Gastroesophageal sphincter (tissue), 4 donors: Measurements from ENCODE around the gene ZSCAN5A. TPM values are rescaled to one million over a fixed set of nuclear protein-coding genes. Genes with fewer than 3 reads are reported as not detected.
"Not testable (repeated sequence)": the region's sequence is repeated elsewhere in the genome, so short reads cannot be mapped to it uniquely, and the experiment has no call there.

ENCODE experiments used
- ATAC-seq: fragments of 150-250 bp; one replicate; pipeline ENCODE4 v1.9.1; 2016; ENCODE audit warnings: mild to moderate bottlenecking, moderate library complexity
- H3K27ac ChIP-seq, 4 donors: fragments of 200-600 bp; sonication (generic) in 3 of 4; 1 replicate in 3 of 4; 2 replicates in 1 of 4; pipeline ENCODE4 v1.5.1; 2016 to 2019
- H3K27me3 ChIP-seq: fragments of 200-600 bp; sonication (generic); one replicate; pipeline ENCODE4 v1.5.1; 2019
- H3K36me3 ChIP-seq, 2 donors: fragments of 200-600 bp; sonication (generic); one replicate each; pipeline ENCODE4 v1.5.1; 2019; ENCODE audit warnings: control low read depth in 1 of 2
- H3K4me1 ChIP-seq, 3 donors: fragments of 200-600 bp; sonication (generic); 1 replicate in 2 of 3; 2 replicates in 1 of 3; pipeline ENCODE4 v1.5.1; 2016 to 2019; ENCODE audit warnings: control low read depth in 2 of 3
- H3K4me3 ChIP-seq, 2 donors: fragments of 200-600 bp; sonication (generic); one replicate each; pipeline ENCODE4 v1.5.1; 2019; ENCODE audit warnings: mild to moderate bottlenecking in 1 of 2, moderate library complexity in 1 of 2
- H3K9me3 ChIP-seq, 3 donors: fragments of 200-600 bp; sonication (generic); one replicate each; pipeline ENCODE4 v1.5.1; 2017 to 2019; ENCODE audit warnings: control low read depth in 2 of 3
- EP300 ChIP-seq: sonication (generic); formaldehyde crosslinking; IDR thresholded peaks from one replicate; pipeline ENCODE4 v1.6.1; 2017; ENCODE audit warnings: antibody characterized with exemption, mild to moderate bottlenecking
- POLR2A ChIP-seq, 2 donors: fragments of 450-650 bp; IDR thresholded peaks; one replicate each; pipeline ENCODE4 v1.6.1; 2017; ENCODE audit warnings: antibody characterized with exemption in 2 of 2, mild to moderate bottlenecking in 2 of 2, moderate library complexity in 1 of 2
- POLR2AphosphoS5 ChIP-seq: sonication (generic); formaldehyde crosslinking; IDR thresholded peaks from one replicate; pipeline ENCODE4 v1.6.1; 2017; ENCODE audit warnings: antibody characterized with exemption
- WGBS, 2 donors: methylation state at CpG; one replicate each; pipeline ENCODE4 v1.1.5; 2018; ENCODE audit warnings: low coverage in 1 of 2; 5-methylcytosine and 5-hydroxymethylcytosine counted together
- total RNA-seq, 4 donors: library from RNA; depleted of rRNA; stranded (reverse); fragments of >200 nt; gene quantifications; one replicate each; pipeline ENCODE4 v1.1.0, GENCODE V29; 2016
- TF ChIP-seq, protein P1 (sequence below), 4 experiments: fragments of 200-600 bp in 2 of 4; fragments of 450-650 bp in 2 of 4; sonication (generic) in 1 of 4; IDR thresholded peaks; one replicate each; pipeline ENCODE4 v1.5.1; 2017 to 2019; ENCODE audit warnings: antibody characterized with exemption in 4 of 4, mild to moderate bottlenecking in 2 of 4, moderate library complexity in 2 of 4

Gene ZSCAN5A
- total RNA-seq, 4 donors from 2014 or later: 3.0 to 6.3 (median 4.0) TPM

DNA sequence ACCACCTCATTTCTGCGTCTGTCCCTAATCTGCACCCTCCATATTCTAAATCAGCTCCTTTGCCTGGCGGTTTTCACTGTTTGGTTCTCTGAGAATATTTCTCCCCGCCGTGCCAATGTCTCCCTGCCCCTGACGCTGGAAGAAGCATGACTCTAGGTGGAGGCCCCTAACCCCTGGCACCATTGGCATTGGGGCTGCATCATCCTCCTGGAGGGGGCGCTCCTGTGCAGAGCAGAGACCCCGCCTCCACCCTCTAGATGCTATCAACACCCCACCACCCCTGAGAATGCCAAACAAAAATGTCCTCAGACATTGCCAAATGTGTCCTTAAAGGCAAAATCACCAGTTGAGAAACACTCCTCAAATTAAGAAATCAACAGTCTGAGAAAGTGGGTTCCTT lies 123.5 kb downstream of the ZSCAN5A start:
- Histone ChIP-seq H3K27me3 (peaks cover 34% of the 10 kb centered on the region), H3K27ac (no peak overlapping the region), H3K4me3 (no peak overlapping the region), H3K36me3 (no peaks in the 10 kb centered on the region), H3K4me1 (no peaks in the 10 kb centered on the region), H3K9me3 (no peaks in the 10 kb centered on the region)
- TF ChIP-seq EP300 (no peak), POLR2A (IDR thresholded peaks at IDR 0.05) (no peak), POLR2AphosphoS5 (no peak)
- TF ChIP-seq, protein P1, sequence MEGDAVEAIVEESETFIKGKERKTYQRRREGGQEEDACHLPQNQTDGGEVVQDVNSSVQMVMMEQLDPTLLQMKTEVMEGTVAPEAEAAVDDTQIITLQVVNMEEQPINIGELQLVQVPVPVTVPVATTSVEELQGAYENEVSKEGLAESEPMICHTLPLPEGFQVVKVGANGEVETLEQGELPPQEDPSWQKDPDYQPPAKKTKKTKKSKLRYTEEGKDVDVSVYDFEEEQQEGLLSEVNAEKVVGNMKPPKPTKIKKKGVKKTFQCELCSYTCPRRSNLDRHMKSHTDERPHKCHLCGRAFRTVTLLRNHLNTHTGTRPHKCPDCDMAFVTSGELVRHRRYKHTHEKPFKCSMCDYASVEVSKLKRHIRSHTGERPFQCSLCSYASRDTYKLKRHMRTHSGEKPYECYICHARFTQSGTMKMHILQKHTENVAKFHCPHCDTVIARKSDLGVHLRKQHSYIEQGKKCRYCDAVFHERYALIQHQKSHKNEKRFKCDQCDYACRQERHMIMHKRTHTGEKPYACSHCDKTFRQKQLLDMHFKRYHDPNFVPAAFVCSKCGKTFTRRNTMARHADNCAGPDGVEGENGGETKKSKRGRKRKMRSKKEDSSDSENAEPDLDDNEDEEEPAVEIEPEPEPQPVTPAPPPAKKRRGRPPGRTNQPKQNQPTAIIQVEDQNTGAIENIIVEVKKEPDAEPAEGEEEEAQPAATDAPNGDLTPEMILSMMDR (IDR thresholded peaks at IDR 0.05): no peak
- WGBS, 2 donors: 86 to 100% methylated on average over 1 to 5 of the region's 7 CpGs
- no peak for ATAC-seq

DNA sequence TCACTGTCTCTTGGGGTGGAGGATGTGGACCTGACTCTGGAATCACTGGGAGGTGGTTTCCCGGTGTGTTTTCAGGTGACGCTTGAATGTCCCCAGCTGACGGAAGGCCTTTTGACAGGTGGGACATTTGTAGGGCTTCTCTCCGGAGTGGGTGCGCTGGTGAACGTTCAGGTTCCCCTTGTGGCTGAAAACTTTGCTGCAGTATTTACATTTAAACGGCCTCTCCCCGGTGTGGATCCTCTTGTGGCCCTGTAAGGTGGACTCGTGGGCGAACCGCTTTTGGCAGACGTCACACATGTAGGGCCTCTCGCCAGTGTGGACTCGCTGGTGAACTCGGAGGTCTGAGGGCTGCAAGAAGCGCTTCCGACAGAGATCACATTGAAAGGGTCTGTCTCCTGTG lies 124.9 kb downstream of the ZSCAN5A start:
- Histone ChIP-seq H3K9me3 (no peaks in the 10 kb centered on the region), H3K27ac (no peak overlapping the region), H3K27me3 (peaks cover 39% of the 10 kb centered on the region), H3K36me3 (no peaks in the 10 kb centered on the region), H3K4me3 (no peak overlapping the region), H3K4me1 (no peaks in the 10 kb centered on the region)
- TF ChIP-seq POLR2AphosphoS5: no peak
- no peak for ATAC-seq
- 77% methylated on average over 3 of the region's 17 CpGs; no CpG with 5 or more reads in 1 of the 2 donors for WGBS, 2 donors

DNA sequence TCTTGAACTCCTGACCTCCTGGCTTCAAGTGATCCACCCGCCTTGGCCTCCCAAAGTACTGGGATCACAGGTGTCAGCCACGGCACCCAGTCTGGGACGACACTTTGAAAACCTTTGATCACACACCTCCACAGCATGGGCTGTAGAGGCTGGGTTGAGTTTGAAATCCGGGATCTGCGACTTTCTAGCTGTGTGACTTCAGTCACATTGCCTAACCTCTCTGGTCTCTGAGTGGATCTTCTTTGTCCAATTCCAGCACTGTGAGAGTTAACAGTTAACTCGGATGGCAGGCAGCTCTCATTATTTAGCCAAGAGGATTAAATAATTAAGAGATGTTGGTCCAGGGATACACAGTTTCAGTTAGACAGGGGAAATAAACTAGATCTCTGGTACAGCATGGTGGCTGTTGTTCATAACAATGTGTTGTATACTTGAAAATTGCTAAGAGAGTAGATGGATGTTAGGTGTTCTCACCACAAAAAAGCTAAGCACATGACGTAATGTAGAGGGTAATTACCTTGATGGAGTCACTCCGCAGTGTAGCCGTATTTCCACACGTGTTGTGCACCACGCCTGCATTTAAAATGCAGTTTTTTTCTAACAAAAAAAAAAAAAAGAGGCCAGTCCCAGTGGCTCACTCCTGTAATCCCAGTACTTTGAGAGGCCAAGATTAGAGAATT lies 136.9 kb downstream of the ZSCAN5A start:
- Histone ChIP-seq H3K27ac (no peak overlapping the region), H3K4me3 (no peak overlapping the region), H3K27me3 (peaks cover 58% of the 10 kb centered on the region), H3K36me3 (no peaks in the 10 kb centered on the region), H3K9me3 (no peaks in the 10 kb centered on the region), H3K4me1 (no peaks in the 10 kb centered on the region)
- 29 to 62% methylated on average over 8 to 9 of the region's 11 CpGs for WGBS, 2 donors
- no peak for ATAC-seq
- TF ChIP-seq POLR2A (IDR thresholded peaks at IDR 0.05) (no peak), EP300 (no peak), POLR2AphosphoS5 (no peak)
- TF ChIP-seq, protein P1 (IDR thresholded peaks at IDR 0.05): no peak

DNA sequence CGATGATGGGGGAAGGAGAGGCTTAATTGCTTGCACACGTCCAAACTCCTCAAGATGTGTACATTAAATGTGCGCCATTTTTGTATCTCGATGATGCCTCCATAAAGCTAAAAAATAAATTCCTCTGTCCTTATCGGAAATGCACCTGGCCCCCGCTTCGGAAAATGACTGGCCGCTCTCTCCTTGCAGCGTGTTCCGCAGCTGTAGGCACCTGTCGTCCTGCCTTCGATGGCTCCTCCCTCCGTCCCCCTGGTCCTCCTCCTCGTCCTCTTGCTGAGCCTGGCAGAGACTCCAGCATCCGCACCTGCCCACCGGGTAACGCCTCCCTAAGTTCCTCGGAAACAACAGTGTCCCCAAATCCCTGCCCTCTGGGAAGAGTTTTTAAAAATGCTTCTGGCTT lies 137.8 kb downstream of the ZSCAN5A start:
- TF ChIP-seq POLR2AphosphoS5 (no peak), POLR2A (IDR thresholded peaks at IDR 0.05) (no peak), EP300 (no peak)
- TF ChIP-seq, protein P1 (IDR thresholded peaks at IDR 0.05): no peak
- no peak for ATAC-seq
- H3K27ac ChIP-seq: no peak overlapping the region
- H3K9me3 ChIP-seq: no peaks in the 10 kb centered on the region
- H3K27me3 ChIP-seq: peaks cover 57% of the 10 kb centered on the region
- H3K36me3 ChIP-seq: no peaks in the 10 kb centered on the region
- peaks cover 0 to 2% (median 0%) of the 10 kb centered on the region in 3 donors for H3K4me1 ChIP-seq
- WGBS, 2 donors: 73 to 86% methylated on average over 10 to 13 of the region's 18 CpGs
- no peak overlapping the region for H3K4me3 ChIP-seq

DNA sequence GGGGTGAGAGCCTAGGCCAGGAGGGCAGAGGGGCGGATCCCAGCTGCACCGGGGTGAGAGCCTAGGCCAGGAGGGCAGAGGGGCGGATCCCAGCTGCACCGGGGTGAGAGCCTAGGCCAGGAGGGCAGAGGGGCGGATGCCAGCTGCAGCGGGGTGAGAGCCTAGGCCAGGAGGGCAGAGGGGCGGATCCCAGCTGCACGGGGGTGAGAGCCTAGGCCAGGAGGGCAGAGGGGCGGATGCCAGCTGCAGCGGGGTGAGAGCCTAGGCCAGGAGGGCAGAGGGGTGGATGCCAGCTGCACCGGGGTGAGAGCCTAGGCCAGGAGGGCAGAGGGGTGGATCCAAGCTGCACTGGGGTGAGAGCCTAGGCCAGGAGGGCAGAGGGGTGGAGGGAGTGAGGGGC lies 138.3 kb downstream of the ZSCAN5A start:
- H3K27ac ChIP-seq, H3K9me3 ChIP-seq, H3K4me3 ChIP-seq, H3K4me1 ChIP-seq, H3K36me3 ChIP-seq, ATAC-seq: not testable (repeated sequence)
- H3K27me3 ChIP-seq: peaks cover 52% of the 10 kb centered on the region
- 17% methylated on average over 1 of the region's 11 CpGs; no CpG with 5 or more reads in 1 of the 2 donors for WGBS, 2 donors

DNA sequence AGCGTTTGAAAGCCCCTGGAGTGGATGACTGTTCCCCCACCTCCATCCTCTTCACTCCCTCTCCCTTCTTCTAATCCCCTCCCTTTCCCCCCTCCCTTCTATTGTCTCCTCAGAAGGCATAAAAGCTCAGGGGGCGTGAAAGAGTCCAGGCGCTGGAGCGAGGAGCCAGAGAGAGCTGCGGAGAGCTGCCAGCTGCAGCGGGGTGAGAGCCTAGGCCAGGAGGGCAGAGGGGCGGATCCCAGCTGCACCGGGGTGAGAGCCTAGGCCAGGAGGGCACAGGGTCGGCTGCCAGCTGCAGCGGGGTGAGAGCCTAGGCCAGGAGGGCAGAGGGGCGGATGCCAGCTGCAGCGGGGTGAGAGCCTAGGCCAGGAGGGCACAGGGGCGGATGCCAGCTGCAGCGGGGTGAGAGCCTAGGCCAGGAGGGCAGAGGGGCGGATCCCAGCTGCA lies 138.8 kb downstream of the ZSCAN5A start, which contains the start of gene GALP:
Gene GALP, plus strand, starts transcription at position 148 of the 447 bp plus-strand sequence. CDS start 1,101 bp downstream, outside the sequence.
- WGBS, 2 donors: 0% methylated on average over 1 of the region's 15 CpGs; no CpG with 5 or more reads in 1 of the 2 donors
- not testable (repeated sequence) for H3K4me1 ChIP-seq, H3K36me3 ChIP-seq, H3K9me3 ChIP-seq, H3K27ac ChIP-seq, H3K4me3 ChIP-seq, ATAC-seq
- peaks cover 51% of the 10 kb centered on the region for H3K27me3 ChIP-seq
